NCI-H510A treated with DMSO at 0.1 percent for 48 hours (cell line): ENCODE measurements around the gene RBMS1.
"Not testable (repeated sequence)": the region's sequence is repeated elsewhere in the genome, so short reads cannot be mapped to it uniquely, and the experiment has no call there.

Experiments
- DNase-seq: peaks from one replicate; lab custom pipeline; 2025; lab: John Stamatoyannopoulos, UW

The RBMS1 gene

DNA sequence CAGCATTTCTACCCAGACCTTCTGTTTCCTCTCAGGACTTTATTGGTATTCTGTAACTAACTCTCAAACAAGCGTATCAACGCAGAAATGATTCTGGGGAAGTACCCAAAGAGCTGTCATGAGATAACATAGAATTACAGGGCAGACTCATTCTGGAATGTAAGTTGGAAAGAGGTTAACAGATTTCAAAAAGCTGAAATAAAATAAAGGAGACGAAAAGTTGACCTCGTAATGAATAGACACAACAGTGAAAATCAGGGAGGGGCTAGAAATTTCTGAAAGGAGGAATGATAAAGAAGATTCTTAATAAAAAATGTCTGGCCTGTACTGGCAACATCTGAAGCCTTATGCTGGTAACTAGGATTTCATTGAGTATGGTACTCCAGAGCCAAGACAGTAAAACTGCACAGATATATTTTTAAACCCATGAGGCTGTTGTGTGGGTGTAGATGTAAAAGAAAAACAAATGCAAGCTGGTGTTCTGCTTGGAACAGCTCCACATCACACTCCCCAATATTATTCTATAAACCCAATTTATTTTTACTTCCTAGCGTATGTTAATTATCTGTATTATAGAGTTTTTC is 23.9 kb downstream of the RBMS1 start:
- DNase-seq: no peak

DNA sequence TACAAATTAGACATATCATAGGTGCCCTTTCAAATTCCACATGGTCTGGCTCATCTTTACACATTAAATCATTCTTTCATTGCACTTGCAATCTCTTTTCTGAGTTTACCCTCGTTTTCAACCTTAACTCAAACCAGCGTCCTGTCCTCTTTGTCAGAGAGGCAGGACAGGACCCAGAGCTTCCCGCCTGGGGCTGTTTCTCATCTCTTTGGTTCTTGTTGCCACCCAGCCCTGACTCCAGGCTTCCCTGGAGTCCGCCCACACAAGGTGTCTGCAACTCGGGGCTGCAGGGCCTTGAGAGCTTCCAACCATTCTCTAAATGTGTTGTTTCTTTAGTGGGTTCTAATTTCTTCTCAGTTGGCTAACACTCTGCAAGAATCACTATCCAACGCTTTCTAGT is 24.4 kb downstream of the RBMS1 start:
- no peak for DNase-seq

DNA sequence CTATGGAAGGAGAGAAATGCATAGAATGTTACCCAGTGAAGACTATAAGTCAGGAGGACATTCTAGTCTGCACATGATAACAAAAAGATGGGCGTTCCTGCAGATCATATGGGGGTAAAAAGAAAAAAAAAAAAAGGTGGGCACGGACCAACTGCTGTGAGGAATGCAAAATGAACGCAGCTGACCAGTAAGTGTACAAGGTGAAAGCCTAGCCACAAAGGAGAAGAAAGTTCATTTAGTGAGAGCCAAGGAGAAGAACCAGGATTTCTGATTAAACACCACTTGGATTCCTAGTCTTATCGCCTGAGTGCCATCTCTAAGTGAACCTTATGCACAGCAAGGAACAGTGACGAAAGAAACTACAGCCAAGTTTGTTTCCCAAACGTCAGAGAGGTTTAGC is 26.5 kb downstream of the RBMS1 start:
- DNase-seq: no peak

DNA sequence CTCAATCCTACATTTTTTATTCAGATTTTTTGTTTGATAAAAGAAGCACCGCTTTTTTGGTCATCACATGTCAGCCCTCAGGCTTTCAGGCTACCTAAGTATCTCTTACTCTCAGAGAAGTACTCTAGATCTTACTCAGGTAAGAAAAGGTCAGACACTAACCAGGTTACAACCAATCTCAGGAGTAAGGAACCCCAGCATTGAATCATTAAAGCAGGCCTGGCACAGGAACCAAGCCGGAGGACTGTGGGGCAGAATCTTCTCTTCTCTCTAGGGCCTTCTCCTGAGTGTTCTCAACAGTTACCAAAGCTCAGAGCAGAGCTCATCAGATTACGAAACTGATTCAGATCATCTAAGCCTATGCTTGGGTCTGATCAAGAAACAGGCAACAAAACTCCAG is 28.2 kb downstream of the RBMS1 start:
- DNase-seq: no peak

DNA sequence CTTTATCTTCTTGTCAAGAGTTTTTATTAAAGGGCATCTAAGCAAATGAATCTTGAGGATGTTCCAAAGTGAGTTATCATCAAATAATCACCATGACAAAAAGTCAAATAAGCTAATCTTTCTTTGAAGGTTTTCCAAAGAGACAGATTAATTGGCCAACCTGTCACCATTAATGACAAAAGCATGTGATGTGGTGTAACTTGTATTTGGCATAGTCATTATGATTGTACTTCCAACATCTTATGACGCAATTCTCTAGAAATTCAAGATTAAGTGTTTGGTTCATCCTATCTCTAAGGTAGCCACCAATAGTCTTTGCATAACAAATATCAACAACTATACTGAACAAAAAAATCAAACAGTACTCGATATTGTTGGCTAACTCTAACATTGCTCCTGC is 28.6 kb downstream of the RBMS1 start:
- DNase-seq: no peak

DNA sequence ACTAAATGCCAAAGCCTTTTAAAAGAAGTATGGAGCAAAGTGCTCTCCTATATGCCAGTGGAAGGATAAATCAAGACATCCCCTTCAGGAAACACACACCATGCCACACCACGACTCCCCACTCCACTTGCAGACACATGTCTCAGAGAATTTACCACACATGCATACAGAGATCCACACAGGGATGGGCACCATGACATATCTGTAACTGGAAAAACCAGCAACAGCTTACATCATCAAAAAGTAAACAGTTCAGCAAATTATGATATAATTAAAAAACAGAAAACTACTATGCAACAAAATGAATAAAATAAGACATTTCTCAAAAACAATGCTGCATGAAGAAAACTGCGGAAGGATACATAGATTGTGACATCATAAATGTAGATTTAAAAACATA is 29.6 kb downstream of the RBMS1 start:
- no peak for DNase-seq

DNA sequence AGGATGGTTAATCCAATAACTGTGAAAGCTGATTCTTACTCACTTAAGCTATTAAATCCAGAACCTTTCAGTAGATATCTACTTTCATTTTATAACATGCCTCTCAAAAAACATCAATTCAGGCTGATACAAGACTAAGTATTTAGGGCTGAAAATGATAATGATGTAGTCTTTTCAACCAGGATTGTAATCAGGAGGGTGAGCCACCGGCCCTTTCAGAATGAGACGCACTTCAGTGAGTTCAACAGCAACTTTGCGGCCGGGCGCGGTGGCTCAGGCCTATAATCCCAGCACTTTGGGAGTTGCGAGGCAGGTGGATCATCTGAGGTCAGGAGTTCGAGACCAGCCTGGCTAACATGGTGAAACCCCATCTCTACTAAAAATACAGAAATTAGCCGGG is 30.4 kb downstream of the RBMS1 start:
- DNase-seq: no peak

DNA sequence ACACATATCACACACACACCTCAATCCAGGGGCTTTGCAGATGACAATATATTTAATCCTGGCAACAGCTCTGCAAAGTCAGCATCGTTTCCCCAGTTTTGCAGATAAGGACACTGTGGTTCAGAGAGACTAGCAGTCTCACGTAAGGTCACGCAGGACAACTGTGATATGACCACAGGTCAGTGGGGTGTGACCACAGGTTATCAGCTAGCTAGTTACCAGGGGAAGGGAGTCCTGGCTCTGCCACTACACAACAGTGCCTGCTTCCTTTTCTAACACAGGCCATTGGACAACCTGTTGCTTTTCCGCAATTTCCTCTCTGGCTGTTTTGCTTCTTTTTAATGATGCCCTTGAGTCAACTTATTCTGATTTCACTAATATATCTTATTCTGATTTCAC is 33.3 kb downstream of the RBMS1 start:
- DNase-seq: no peak

DNA sequence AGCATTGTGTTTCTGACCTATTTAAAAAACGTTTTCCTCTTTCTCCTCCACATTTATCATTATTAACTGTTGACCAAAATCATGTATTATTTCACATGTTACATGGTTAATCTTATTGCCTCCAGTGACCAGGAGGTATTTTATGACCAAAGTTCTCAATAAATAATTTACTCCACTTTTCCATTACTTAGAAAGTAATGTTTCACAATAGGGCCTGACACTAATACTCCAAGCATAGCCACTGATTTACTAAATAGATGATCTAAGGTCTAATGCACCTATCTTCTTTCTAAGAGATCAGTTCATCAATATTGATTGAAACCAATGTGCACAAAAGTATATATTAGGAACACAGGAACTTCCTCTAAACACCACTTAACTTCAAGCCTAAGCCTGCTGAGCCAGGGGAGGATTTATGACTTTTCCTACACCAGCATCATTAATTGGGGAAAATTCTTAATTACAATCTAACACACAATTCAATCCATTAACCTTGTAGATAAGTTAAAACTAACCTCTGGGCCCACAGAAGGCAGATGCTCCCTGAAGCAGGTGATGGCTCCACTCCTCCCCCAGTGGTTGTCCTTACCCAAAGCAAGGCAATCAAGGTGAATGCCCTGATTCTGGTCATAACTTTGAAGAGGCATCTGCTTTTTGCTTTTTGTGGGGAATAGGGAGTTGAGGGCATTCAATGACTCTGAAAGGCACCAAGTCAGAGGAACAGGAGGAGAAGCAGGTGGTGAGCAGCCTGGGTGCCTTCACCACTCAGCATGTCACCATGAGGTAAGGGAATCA is 33.9 kb downstream of the RBMS1 start:
- no peak for DNase-seq

DNA sequence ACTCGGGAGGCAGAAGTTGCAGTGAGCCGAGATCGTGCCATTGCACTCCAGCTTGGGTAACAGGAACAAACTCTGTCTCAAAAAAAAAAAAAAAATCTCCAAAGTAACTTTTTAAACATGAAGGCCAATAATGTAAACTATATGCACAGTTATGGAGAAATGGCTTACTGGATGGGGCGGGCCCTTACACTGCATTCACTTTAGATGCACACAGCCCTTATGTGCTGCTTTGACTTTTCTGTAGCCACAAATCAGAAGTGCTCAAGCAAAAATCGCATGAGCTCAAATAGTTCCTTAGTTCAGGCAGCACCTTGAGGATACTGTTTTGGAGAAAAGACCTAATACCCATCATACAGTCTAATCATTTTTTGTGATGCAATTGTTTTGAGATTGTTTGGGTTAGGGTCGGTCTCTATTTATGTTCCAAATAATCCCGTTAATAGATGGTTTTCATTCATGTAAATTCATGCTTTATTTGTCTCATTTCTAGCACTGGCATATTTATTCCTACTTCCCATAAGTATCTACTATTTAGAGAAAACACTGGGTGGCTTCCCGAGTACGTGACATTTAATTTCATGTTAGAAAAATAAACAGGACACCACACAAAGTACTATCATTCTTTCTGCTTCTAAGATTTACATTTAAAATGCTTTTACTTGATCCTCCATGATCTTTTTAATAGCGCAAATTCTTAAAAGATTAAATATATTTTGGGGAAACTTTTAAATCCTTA is 34.7 kb downstream of the RBMS1 start:
- no peak for DNase-seq

DNA sequence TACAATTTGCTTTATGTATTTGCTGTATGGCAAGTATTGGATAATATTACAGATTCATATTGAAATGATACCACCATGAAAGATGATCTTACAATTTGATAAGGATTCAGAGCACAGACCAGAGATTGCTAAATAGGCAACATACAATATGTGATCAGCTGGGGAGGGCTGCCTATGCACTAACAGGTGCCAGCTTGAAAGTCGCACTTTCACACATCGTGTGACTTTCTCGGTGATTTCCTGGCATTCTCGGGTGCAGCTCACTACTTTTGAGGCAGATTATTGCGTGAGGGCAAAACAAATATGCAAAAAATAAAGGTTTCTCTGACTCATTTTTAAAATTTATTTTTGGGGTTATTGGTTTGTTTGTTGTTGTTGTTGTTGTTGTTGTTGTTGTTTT is 36.0 kb downstream of the RBMS1 start:
- no peak for DNase-seq

DNA sequence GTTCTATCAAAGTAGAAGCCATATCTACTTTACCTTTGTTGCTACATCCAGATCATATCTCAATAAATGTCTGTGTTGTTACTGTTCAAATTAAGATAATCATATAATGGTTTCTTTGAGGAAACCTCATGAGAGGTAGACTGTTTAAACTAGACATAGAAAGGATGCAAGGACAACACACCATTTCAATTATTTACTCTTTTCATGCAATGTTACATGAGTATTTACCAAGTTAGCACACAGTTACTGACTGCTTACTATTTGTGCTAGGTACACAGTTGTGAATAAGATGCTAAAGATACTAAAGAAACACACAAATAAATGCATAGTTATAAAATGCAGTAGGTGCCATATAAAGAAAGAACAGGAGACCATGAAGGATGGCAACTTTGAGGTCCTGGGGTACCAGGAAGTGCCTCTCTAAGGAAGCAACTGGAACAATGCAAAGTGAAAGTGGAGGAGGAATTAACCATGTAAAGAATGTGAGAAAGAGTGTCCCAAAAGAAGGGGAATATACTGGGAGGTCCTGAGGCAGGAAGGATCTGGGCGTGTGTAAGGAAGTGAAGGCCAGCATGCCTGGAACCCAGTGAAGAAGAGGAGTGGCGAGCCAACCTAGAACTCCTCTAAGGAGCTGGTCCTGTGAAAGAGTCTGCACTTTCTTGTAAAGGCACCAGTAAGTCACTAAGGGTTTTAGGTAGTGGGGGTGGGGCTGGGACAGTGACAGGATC is 39.4 kb downstream of the RBMS1 start:
- DNase-seq: no peak

DNA sequence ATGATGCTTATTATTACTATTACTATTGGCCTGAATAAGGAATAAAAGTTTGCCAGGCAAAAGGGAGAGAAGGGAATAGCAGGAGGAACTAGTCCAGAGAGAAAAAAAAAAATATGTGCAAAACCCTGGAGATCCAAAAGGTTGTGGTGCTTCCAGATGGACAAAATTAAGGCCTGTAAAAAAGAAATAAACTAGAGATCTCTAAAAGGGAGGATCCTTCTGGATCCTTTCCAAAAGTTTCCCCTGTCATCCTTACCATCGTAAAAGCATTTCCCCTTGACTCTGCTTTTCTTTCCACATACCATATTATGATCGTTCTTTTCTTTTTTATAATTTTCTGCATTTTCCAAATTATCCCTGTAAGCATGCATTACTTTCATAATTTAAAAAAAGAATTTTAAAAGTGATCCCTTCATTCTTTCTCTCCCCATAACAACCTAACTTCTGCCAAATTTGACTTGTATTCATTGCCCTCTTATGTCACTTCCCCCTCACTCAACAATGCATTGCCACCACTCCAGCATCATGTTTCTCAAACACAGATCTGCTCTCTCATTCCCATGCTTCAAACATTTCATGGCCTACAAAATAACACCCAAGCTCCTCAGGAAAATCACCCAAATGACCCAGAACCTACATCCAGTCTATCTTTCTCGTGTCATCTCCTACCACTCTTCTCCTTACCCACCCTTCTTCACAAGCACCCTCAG is 40.3 kb downstream of the RBMS1 start:
- no peak for DNase-seq

DNA sequence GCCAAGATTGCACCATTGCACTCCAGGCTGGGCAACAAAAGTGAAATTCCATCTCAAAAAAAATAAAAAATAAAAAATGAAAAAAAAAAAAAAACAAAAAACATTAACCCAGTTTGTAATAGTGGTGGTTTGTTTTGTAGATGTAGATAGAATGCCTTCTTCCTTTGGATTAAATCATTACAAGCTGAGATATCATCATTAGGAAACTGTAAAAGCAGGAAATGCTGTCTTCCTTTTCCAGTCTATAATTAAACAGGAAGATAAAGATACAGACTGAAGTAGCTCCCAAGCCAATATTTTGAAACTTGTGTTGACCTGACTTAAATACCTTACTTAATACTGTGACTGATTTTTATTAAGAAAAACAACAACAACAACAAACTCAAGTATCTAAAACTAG is 43.1 kb downstream of the RBMS1 start:
- DNase-seq: no peak

DNA sequence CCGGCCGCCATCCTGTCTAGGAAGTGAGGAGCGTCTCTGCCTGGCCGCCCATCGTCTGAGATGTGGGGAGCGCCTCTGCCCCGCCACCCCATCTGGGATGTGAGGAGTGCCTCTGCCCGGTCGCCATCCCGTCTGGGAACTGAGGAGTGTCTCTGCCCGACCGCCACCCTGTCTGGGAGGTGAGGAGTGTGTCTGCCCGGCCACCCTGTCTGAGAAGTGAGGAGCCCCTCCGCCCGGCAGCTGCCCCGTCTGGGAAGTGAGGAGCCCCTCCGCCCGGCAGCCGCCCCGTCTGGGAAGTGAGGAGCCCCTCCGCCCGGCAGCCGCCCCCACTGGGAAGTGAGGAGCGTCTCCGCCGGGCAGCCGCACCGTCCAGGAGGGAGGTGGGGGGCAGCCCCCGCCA is 44.8 kb downstream of the RBMS1 start:
- DNase-seq: not testable (repeated sequence)

DNA sequence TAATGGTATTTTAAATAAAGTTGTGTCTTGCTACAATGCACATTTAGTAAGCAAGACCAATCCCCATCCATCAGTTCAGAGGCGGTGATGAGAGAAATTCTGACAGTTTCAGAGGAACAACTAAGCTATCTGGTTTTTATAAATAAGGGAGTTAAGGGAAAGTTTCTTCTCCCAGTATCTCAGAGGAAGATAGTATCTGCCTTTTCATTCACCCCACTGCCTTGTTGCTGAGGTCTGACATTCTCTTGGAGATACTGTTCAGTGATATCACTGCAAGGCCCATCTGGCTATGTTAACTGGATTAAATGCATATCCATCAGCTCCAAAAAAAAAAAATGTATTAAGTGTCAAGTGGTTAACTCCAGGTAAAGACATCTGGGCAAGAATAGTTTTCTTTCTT is 47.9 kb downstream of the RBMS1 start:
- DNase-seq: no peak

DNA sequence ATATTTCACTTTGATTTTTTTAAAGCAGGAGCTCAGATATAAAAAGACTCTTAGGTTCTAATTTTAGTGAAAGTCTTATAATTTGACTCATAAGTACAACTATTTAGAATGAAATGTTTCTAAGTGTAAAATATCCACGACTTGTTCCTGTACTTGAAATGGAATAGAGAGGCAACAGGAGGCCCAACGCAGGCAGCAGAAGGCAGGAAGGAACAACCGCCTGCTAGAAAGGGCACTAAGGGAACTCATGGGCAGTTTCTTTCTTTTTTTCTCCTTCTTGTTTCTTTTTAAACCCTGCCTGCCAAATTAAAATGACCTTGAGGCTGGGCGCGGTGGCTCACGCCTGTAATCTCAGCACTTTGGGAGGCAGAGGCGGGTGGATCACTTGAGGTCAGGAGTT is 51.0 kb downstream of the RBMS1 start:
- no peak for DNase-seq

DNA sequence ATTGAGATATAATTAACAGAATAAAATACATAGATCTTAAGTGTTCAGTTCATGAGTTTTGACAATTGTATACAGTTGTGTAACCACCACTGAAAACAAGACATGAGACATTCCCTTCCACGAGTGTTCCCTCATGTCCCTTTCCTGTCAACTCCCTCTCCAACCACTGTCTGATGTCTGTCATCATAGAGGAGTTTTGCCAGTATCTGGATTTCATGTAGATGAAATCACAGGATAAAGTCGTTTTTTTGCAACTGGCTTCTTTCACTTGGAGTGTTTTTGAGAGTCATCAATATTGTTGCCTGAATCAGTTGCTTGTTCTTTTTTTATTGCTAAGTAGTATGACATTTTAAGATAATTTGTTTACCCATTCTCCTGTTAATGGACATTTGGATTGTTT is 52.7 kb downstream of the RBMS1 start:
- DNase-seq: no peak

DNA sequence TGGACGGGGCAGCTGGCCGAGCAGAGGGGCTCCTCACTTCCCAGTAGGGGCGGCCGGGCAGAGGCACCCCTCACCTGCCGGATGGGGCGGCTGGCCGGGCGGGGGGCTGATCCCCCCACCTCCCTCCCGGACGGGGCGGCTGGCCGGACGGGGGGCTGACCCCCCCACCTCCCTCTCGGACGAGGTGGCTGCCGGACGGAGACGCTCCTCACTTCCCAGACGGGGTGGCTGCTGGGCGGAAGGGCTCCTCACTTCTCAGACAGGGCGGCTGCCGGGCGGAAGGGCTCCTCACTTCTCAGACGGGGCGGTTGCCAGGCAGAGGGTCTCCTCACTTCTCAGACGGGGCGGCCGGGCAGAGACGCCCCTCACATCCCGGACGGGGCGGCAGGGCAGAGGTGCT is 54.6 kb downstream of the RBMS1 start:
- DNase-seq: not testable (repeated sequence)

DNA sequence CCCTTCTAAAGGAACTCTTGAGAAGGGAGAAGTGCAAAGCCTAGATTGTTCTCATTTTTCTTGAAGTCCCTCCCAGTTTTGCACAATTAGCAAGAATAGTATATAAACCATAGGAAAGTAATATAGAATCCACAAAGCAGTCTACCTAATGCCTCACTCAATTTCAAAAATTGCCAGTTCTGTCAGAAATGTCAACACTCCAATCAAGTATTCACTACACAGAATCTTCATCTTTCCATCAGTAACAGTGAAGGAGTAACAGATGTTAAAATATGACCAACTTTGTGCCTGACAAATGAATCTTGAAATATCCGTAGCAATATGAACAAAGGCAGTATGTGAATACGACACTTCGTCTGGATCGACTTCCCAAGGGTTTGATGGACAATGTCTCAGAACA is 56.3 kb downstream of the RBMS1 start:
- no peak for DNase-seq

DNA sequence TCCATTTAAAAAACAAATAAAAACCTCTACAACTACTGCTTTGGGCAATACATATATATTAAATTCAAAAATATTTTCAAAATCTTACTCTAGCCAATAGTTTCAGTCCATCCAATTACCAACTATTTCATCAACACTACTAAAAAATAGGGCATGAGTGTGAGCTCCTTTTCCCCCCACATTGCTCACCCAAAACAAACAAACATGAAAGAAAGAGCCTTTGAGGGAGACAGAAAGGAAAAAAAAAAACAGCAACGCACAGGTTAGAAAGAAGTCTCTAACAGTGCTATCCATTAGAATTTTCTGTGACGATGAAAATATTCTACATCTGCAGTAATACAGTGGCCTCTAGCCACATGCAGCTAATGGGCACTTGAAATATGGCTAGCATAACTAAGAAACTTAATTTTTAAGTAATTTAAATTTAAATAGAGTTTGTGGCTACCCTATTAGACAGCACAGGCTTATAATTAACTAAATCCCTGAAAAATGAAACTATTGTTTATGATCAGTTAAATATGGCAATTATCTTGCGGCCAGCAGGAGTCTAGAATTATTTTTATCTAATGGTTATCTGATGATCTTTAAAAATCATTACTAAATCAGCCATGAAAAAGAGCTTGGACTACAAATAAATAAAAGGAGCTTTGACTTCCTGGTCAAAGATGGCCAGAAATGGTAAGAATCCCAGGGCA is 59.2 kb downstream of the RBMS1 start:
- DNase-seq: no peak
